Uterus (tissue), 4 donors: ENCODE data around the gene PRKAR1B. TPM values are rescaled to one million over a fixed set of nuclear protein-coding genes. Genes with fewer than 3 reads are reported as not detected.

Experiments
- DNase-seq, 2 donors: peaks; one replicate each; pipeline ENCODE4 v3.0.0-alpha.2; 2019 to 2020
- H3K27ac ChIP-seq, 2 donors: fragments of 200-600 bp; sonication (generic); 1 replicate in 1 of 2; 2 replicates in 1 of 2; pipeline ENCODE4 v1.5.1; 2016 to 2018
- H3K27me3 ChIP-seq, 2 donors: fragments of 200-600 bp; sonication (generic); one replicate each; pipeline ENCODE4 v1.5.1; 2018 to 2019; ENCODE audit warnings: control low read depth in 1 of 2
- H3K36me3 ChIP-seq, 2 donors: fragments of 200-600 bp; sonication (generic); one replicate each; pipeline ENCODE4 v1.5.1; 2019; ENCODE audit warnings: control low read depth in 1 of 2
- H3K4me1 ChIP-seq, 2 donors: fragments of 200-600 bp; sonication (generic); one replicate each; pipeline ENCODE4 v1.5.1; 2018 to 2019; ENCODE audit warnings: control low read depth in 1 of 2
- H3K4me3 ChIP-seq, 2 donors: fragments of 200-600 bp; sonication (generic); 1 replicate in 1 of 2; 2 replicates in 1 of 2; pipeline ENCODE4 v1.5.1; 2018 to 2019; ENCODE audit warnings: mild to moderate bottlenecking in 1 of 2
- H3K9me3 ChIP-seq, 2 donors: fragments of 200-600 bp; sonication (generic); one replicate each; pipeline ENCODE4 v1.5.1; 2019; ENCODE audit warnings: control low read depth in 1 of 2
- POLR2A ChIP-seq, 2 donors: fragments of 450-650 bp; IDR thresholded peaks; one replicate each; pipeline ENCODE4 v1.6.1; 2016; ENCODE audit warnings: antibody characterized with exemption in 2 of 2, mild to moderate bottlenecking in 1 of 2, moderate library complexity in 1 of 2
- intact Hi-C: fragments of 100-400 bp; cut with DNase I; formaldehyde crosslinking; loops from one replicate; pipeline ENCODE4 v1.15.1; 2023; ENCODE audit warnings: low total_unique reads
- total RNA-seq, 4 donors: library from RNA; depleted of rRNA in 3 of 4; stranded (reverse); fragments of >200 nt in 3 of 4; gene quantifications; one replicate each; pipeline versions ENCODE4 v1.1.0 to v1.2.4, GENCODE V29; 2014 to 2023
- TF ChIP-seq, protein P1 (sequence below), 4 experiments: fragments of 200-600 bp in 2 of 4; fragments of 450-650 bp in 2 of 4; sonication (generic) in 2 of 4; IDR thresholded peaks; one replicate each; pipeline ENCODE4 v1.5.1; 2016 to 2019; ENCODE audit warnings: antibody characterized with exemption in 4 of 4, mild to moderate bottlenecking in 2 of 4, moderate library complexity in 1 of 4
- donor health status: DM: yes; HTN: yes; CAD: no.

PRKAR1B gene
- total RNA-seq, 4 donors from 2014 or later: 1.0 to 45.2 (median 28.7) TPM

DNA sequence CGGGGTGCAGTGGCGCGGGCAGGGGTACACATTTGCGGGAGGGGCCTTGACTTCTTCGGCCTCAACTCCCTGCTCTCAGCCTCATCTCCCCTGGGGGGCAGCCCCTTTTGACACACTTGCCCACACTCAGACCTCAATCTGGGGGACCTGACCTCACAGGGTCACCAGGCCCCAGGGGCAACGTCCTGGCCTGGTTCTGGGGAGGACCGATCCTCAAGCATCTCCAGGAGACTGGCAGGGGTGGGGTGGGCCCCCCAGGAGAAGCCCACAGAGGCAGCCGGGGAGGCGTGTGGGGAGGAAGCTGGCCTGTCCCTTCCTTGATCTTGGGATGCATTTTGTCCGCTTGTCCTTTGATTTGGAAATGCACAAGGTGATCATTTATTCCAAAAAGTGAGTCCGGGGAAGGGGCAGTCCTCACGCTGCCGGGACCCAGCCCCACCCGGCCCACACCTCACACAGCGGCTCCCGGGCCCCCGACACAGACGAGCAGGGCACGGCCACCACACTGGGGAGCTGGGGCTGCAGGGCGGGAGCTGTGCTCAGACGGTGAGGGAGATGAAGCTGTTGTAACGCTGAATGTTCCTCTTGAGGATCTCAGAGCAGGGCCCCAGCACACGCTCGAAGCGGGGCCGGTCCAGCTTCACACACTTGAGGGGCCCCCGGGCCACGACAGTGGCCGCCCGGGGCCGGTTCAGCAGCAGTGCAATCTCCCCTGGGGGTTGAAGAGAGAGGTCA, 177.0 kb downstream of the PRKAR1B start:
- H3K27me3 ChIP-seq: no peaks in the 10 kb centered on the region
- no peak overlapping the region for H3K4me3 ChIP-seq
- no peak for TF ChIP-seq POLR2A (IDR thresholded peaks at IDR 0.05)
- TF ChIP-seq, protein P1, sequence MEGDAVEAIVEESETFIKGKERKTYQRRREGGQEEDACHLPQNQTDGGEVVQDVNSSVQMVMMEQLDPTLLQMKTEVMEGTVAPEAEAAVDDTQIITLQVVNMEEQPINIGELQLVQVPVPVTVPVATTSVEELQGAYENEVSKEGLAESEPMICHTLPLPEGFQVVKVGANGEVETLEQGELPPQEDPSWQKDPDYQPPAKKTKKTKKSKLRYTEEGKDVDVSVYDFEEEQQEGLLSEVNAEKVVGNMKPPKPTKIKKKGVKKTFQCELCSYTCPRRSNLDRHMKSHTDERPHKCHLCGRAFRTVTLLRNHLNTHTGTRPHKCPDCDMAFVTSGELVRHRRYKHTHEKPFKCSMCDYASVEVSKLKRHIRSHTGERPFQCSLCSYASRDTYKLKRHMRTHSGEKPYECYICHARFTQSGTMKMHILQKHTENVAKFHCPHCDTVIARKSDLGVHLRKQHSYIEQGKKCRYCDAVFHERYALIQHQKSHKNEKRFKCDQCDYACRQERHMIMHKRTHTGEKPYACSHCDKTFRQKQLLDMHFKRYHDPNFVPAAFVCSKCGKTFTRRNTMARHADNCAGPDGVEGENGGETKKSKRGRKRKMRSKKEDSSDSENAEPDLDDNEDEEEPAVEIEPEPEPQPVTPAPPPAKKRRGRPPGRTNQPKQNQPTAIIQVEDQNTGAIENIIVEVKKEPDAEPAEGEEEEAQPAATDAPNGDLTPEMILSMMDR (IDR thresholded peaks at IDR 0.05): no peak
- no peaks in the 10 kb centered on the region for H3K9me3 ChIP-seq
- no peak overlapping the region for H3K27ac ChIP-seq
- no peak for DNase-seq
- intact Hi-C loops: no loop called here
- H3K4me1 ChIP-seq: no peaks in the 10 kb centered on the region
- no peaks in the 10 kb centered on the region for H3K36me3 ChIP-seq

DNA sequence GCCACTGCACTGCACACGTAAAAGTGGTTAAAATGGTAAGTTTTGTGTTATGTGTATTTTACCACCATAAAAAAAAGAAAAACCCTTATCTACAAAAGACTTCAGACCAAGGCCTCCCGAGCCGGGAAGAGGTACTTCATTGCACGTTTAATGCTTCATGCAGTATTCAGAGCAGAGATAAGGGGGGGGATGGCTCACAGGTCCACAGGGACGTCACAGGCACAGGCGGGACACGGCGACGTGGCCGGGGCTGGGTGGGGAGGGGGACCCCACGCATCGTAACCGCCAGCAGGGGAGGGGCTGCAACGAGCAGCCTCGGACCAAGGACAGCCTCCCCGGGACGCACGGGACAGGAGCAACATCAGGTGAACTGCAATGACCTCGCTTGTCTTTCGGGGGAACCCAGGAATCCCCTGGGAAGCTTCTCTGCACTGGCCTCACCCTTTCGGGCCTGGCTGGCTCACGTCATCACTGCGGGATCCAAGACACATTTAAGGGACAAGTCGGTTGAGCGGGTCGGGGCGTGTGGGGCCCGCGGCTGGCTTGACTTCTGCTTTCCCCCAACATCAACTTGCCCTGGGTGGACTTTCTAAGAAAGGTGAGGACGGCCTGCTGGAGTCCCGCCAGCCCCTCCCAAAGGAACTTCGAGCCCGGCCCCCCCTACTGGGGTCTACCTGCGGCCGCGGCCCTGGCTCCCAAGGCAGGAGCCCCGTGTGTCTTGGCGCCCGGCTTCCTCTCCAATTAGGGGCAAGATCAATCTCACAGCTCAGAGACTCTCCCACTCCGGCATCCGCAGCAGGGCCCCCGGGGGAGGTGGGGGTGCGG, 177.8 kb downstream of the PRKAR1B start:
- no peaks in the 10 kb centered on the region for H3K4me1 ChIP-seq
- no peak overlapping the region for H3K27ac ChIP-seq
- H3K4me3 ChIP-seq: no peak overlapping the region
- DNase-seq: no peak
- H3K36me3 ChIP-seq: no peaks in the 10 kb centered on the region
- TF ChIP-seq POLR2A (IDR thresholded peaks at IDR 0.05): no peak
- TF ChIP-seq, protein P1 (IDR thresholded peaks at IDR 0.05): no peak
- no peaks in the 10 kb centered on the region for H3K9me3 ChIP-seq
- H3K27me3 ChIP-seq: no peaks in the 10 kb centered on the region
- intact Hi-C loops: no loop called here

DNA sequence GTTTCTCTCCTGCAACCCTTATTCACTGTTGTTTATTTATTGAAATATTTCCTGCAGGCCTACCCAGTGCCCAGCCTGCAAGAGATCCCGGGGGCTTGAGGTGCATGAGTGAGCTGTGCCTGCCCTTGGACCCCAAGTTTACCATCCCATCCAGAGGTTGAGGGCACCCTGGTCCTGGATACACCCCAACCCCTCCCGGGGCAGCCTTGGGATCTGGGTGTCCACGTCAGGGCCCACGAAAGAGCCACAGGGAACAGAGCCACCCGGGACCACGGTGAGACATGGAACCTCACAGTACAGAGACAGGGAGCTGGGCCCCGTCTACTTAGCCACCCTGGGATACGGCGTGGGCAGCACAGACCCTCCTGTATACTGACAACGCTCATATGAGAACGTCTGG, 178.7 kb downstream of the PRKAR1B start:
- TF ChIP-seq, protein P1 (IDR thresholded peaks at IDR 0.05): no peak
- no peak for TF ChIP-seq POLR2A (IDR thresholded peaks at IDR 0.05)
- intact Hi-C loops: no loop called here
- Histone ChIP-seq H3K4me1 (no peaks in the 10 kb centered on the region), H3K9me3 (no peaks in the 10 kb centered on the region), H3K4me3 (no peak overlapping the region), H3K36me3 (no peaks in the 10 kb centered on the region), H3K27ac (no peak overlapping the region), H3K27me3 (no peaks in the 10 kb centered on the region)
- DNase-seq: no peak

DNA sequence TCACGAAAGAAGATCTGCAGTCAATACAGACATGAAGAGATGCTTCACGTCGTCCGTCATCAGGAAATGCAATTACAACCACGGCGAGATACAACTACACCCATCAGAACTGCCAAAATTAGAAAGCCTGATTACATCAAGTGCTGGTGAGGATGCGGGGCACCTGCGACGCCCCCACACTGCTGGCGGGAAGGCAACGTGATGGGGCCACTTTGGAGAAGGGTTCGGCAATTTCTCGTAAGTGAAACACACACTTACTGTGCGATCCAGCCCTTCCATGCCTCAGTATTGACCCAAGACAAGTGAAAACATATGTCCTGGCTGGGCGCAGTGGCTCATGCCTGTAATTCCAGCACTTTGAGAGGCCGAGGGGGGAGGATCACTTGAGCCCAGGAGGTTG, 181.6 kb downstream of the PRKAR1B start:
- no peaks in the 10 kb centered on the region for H3K9me3 ChIP-seq
- H3K27me3 ChIP-seq: no peaks in the 10 kb centered on the region
- intact Hi-C loops: no loop called here
- DNase-seq: no peak
- H3K36me3 ChIP-seq: no peaks in the 10 kb centered on the region
- no peak overlapping the region for H3K27ac ChIP-seq
- H3K4me3 ChIP-seq: no peak overlapping the region
- no peaks in the 10 kb centered on the region for H3K4me1 ChIP-seq
- TF ChIP-seq POLR2A (IDR thresholded peaks at IDR 0.05): no peak
- TF ChIP-seq, protein P1 (IDR thresholded peaks at IDR 0.05): no peak
